ENCODE data around the gene LRRC37B.

- no peak for TF ChIP-seq CTCF (IDR thresholded peaks at IDR 0.05; ENCODE audit: poor library complexity, severe bottlenecking)
- TF ChIP-seq POLR2AphosphoS5 (IDR thresholded peaks at IDR 0.05), result no peak
- no peak for TF ChIP-seq TAF1 (IDR thresholded peaks at IDR 0.05; ENCODE audit: low read depth)
- no peak for TF ChIP-seq EZH2 (IDR thresholded peaks at IDR 0.05; ENCODE audit: borderline replicate concordance, insufficient read depth, low read length, poor library complexity, severe bottlenecking)
- TF ChIP-seq RAD21 (conservative IDR thresholded peaks at IDR 0.05), result no peak
- TF ChIP-seq EP300 (conservative IDR thresholded peaks at IDR 0.05; ENCODE audit: poor library complexity, severe bottlenecking), result no peak
- TF ChIP-seq MXI1 (conservative IDR thresholded peaks at IDR 0.05; ENCODE audit: poor library complexity, severe bottlenecking), result no peak
- TF ChIP-seq REST (IDR thresholded peaks at IDR 0.05; ENCODE audit: borderline replicate concordance), result no peak
- no peak for TF ChIP-seq SMC3 (conservative IDR thresholded peaks at IDR 0.05; ENCODE audit: poor library complexity)
These were observed 93.9 kb downstream of the LRRC37B start for GRCh38 chr17:32100971-32101631.
